HuH-7 (cell line): ENCODE measurements around the gene ABCC4.
"Not testable (repeated sequence)": the region's sequence is repeated elsewhere in the genome, so short reads cannot be mapped to it uniquely, and the experiment has no call there.

ENCODE experiments used
- DNase-seq: peaks from one replicate; pipeline ENCODE4 v3.0.0; 2011; ENCODE audit warnings: low spot score

The ABCC4 gene

GRCh38 chr13:95298169-95298965 lies 2.9 kb downstream of the ABCC4 start:
- DNase-seq, result no peak

- peak; percentile 34 for DNase-seq
Measured at GRCh38 chr13:95296326-95296925, 4.8 kb downstream of the ABCC4 start.

- DNase-seq, result no peak
Measured at GRCh38 chr13:95295026-95295425, 6.2 kb downstream of the ABCC4 start.

GRCh38 chr13:95292622-95293021 lies 8.6 kb downstream of the ABCC4 start:
- no peak for DNase-seq

- DNase-seq, result not testable (repeated sequence)
Measured at GRCh38 chr13:95289901-95290300, 11.3 kb downstream of the ABCC4 start.

GRCh38 chr13:95289020-95289444 lies 12.2 kb downstream of the ABCC4 start:
- DNase-seq, result no peak

- DNase-seq, result no peak
Measured at GRCh38 chr13:95284436-95284835, 16.8 kb downstream of the ABCC4 start.

- DNase-seq, result no peak
Measured at GRCh38 chr13:95279016-95279415, 22.2 kb downstream of the ABCC4 start.

GRCh38 chr13:95276037-95276505 lies 25.2 kb downstream of the ABCC4 start:
- DNase-seq, result no peak

- no peak for DNase-seq
Measured at GRCh38 chr13:95275322-95276036, 25.8 kb downstream of the ABCC4 start.

GRCh38 chr13:95273592-95274132 lies 27.6 kb downstream of the ABCC4 start:
- DNase-seq, result not testable (repeated sequence)

GRCh38 chr13:95272076-95272475 lies 29.2 kb downstream of the ABCC4 start:
- DNase-seq, result not testable (repeated sequence)

GRCh38 chr13:95269756-95270155 lies 31.5 kb downstream of the ABCC4 start:
- no peak for DNase-seq

- not testable (repeated sequence) for DNase-seq
Measured at GRCh38 chr13:95268343-95269065, 32.7 kb downstream of the ABCC4 start.

- no peak for DNase-seq
Measured at GRCh38 chr13:95267662-95268342, 33.4 kb downstream of the ABCC4 start.

GRCh38 chr13:95264225-95264624 lies 37.0 kb downstream of the ABCC4 start:
- DNase-seq, result no peak

GRCh38 chr13:95262837-95263384 lies 38.3 kb downstream of the ABCC4 start:
- DNase-seq, result no peak

- no peak for DNase-seq
Measured at GRCh38 chr13:95261956-95262355, 39.3 kb downstream of the ABCC4 start.

GRCh38 chr13:95260031-95260525 lies 41.2 kb downstream of the ABCC4 start:
- DNase-seq, result no peak

- no peak for DNase-seq
Measured at GRCh38 chr13:95258619-95259194, 42.5 kb downstream of the ABCC4 start.
